Naive thymus-derived CD8-positive, alpha-beta T cell (primary cell): ENCODE measurements around the gene EPC2. TPM values are rescaled to one million over a fixed set of nuclear protein-coding genes. Genes with fewer than 3 reads are reported as not detected.
"Not testable (repeated sequence)": the region's sequence is repeated elsewhere in the genome, so short reads cannot be mapped to it uniquely, and the experiment has no call there.

ENCODE experiments used
- ATAC-seq, 2 donors: fragments of 150-1000 bp; cut with Tn5 transposase in 1 of 2; sonication (Bioruptor Pico), chemical (Tn5 transposase) in 1 of 2; 1 replicate in 1 of 2; 2 replicates in 1 of 2; pipeline ENCODE4 v1.10.0; 2021; ENCODE audit warnings: mild to moderate bottlenecking in 2 of 2, moderate library complexity in 2 of 2
- POLR2A ChIA-PET: fragments of 350-600 bp; sonication (Branson Sonifier 250); formaldehyde crosslinking; loops from one replicate; lab custom pipeline; 2021; ENCODE audit warnings: antibody characterized with exemption; lab: Charles Lee
- DNase-seq, 10 donors: peaks; one replicate each; pipeline versions ENCODE4 v3.0.0 to v3.0.0-alpha.2; 2020 to 2022
- H3K27ac Mint-ChIP-seq, 10 donors: one replicate each; pipeline ENCODE4 v1.8.0; 2020 to 2022; ENCODE audit warnings: mild to moderate bottlenecking in 10 of 10, mixed read lengths in 10 of 10, moderate library complexity in 4 of 10, inconsistent platforms in 1 of 10
- H3K27me3 Mint-ChIP-seq, 5 donors: one replicate each; pipeline ENCODE4 v1.8.0; 2021 to 2022; ENCODE audit warnings: mixed read lengths in 5 of 5
- H3K36me3 Mint-ChIP-seq, 3 donors: one replicate each; pipeline ENCODE4 v1.8.0; 2020 to 2022; ENCODE audit warnings: mixed read lengths in 3 of 3, mild to moderate bottlenecking in 2 of 3, inconsistent platforms in 1 of 3
- H3K4me1 Mint-ChIP-seq, 4 donors: one replicate each; pipeline ENCODE4 v1.8.0; 2021 to 2022; ENCODE audit warnings: mixed read lengths in 4 of 4
- H3K4me3 Mint-ChIP-seq, 10 donors: one replicate each; pipeline ENCODE4 v1.8.0; 2020 to 2022; ENCODE audit warnings: mild to moderate bottlenecking in 10 of 10, mixed read lengths in 10 of 10, moderate library complexity in 6 of 10, inconsistent platforms in 1 of 10
- H3K9me3 Mint-ChIP-seq, 9 donors: one replicate each; pipeline ENCODE4 v1.8.0; 2020 to 2022; ENCODE audit warnings: mixed read lengths in 9 of 9, mild to moderate bottlenecking in 3 of 9, inconsistent platforms in 1 of 9, moderate library complexity in 1 of 9
- polyA plus RNA-seq, 3 donors: library from polyadenylated mRNA; unstranded; fragments of 300-500 nt; fragmentation: Illumina TruSeq; gene quantifications; one replicate each; pipeline ENCODE4 v1.2.3, GENCODE V29; 2021
- total RNA-seq, 8 experiments: library from RNA in 2 of 8; stranded (reverse) in 2 of 8; gene quantifications; one replicate each; pipeline ENCODE4 v1.2.3 and lab custom pipeline; 2021 to 2026

Gene EPC2
- total and polyA plus RNA-seq, 5 experiments from 2014 or later: 2.5 to 94.7 (median 3.7) TPM

DNA sequence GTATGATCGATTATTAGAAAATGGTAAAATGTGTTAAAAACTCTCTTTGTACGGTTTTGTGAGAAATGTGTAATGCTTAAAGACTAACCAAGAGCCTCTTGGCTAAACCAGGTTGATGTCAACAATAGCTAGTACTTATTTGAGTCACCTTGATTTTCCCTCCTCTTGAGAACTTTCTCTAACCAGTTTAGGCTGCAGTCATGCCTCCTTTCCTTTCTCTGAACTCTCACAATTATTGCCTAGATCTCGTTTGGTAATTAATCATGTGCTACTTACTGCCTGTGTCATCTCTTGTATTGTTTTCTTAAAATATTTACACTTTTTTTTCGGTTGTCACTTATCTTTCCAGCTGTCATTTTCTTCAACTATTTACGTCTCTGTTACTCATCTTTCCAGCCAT lies 1.1 kb upstream of the EPC2 start:
- peak overlapping the region; percentile 88 to 99 (median 96) for H3K4me3 Mint-ChIP-seq
- DNase-seq: no peak
- H3K27me3 Mint-ChIP-seq: peaks cover 0 to 5% (median 0%) of the 10 kb centered on the region in 5 donors
- ATAC-seq: no peak
- H3K9me3 Mint-ChIP-seq: no peaks in the 10 kb centered on the region
- peak overlapping the region in 9 of 10 donors; percentile 1 to 99 (median 94) for H3K27ac Mint-ChIP-seq
- H3K4me1 Mint-ChIP-seq: peaks cover 10 to 33% (median 25%) of the 10 kb centered on the region in 4 donors
- POLR2A ChIA-PET: interaction anchor here (0.6 to 4.4 kb wide), 9 partner anchors 15 to 623 kb away, joined by 3 to 52 read pairs (median 6); partner anchors contain the start of genes MBD5 and ORC4
- H3K36me3 Mint-ChIP-seq: peaks cover 5 to 7% (median 6%) of the 10 kb centered on the region in 3 donors

DNA sequence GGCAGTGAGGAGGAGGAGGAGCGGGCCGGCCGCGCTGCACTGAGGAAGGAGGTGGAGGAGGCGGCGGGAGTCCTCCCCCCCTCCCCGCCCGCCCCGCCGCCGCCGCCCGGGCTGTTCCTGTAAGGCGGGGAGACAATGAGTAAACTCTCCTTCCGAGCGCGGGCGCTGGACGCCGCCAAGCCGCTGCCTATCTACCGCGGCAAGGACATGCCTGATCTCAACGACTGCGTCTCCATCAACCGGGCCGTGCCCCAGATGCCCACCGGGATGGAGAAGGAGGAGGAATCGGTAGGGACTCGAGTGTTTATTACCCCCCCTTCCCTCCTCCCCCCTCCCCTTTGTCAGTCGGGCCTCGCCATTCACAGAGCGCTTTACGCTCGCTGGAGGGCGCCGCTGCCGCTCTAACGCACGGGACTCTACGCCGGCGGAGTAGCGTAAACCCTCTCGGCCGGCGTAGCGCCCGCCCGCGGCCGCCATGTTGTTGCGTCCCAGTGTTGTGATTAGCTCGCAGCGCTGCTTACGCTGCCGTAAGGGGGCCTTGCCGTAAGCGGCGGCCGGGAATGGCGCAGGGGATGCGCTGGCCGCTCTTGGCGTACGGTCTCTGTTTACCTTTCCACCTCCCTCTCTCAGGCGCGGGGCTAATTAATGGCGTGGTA lies 460 bp downstream of the EPC2 start:
- peak overlapping the region; percentile 89 to 100 (median 97) for H3K27ac Mint-ChIP-seq
- H3K36me3 Mint-ChIP-seq: peaks cover 5 to 7% (median 6%) of the 10 kb centered on the region in 3 donors

DNA sequence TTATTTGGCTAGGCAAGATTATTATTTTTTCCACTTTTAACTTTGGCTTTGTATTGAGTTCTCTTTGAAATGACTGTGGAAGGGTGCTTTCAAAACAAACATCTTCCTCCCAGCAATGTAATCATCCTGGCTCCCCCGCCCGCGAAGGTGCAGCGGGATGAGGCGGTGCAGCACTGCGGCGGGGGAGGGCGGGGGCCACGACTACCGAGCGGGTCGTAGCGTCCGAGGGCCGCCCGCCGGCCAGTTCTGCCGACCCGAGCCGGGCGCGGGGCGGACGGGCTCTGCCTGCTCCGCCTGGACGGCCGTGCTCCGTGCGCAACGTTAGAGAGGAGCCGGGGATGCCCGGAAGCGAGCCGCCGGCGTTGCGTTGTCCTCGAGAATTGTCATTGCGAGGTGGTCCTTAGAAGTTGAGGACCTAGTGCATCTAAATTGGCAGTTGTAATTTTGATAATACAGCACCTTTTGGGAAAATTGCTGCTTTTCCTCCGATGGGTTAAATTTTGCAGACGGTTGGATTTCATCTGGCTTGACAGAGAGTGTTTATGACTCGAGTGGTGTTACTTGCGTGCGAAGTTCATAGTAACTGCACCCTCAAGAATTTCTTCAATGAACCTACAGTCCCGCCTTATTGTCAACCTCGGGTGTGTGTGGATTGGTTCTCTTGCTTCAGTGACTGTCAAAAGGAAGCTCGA lies 1.1 kb downstream of the EPC2 start:
- Mint-ChIP-seq H3K36me3 (peaks cover 5 to 7% (median 6%) of the 10 kb centered on the region in 3 donors), H3K4me3 (peak overlapping the region; percentile 88 to 98 (median 94)), H3K9me3 (no peaks in the 10 kb centered on the region), H3K27me3 (peaks cover 0 to 5% (median 0%) of the 10 kb centered on the region in 5 donors), H3K4me1 (peaks cover 23 to 54% (median 46%) of the 10 kb centered on the region in 4 donors), H3K27ac (peak overlapping the region; percentile 89 to 100 (median 97))
- peak; percentile 44 to 92 (median 78) for DNase-seq
- POLR2A ChIA-PET: interaction anchor here (0.6 to 4.4 kb wide), 22 partner anchors 13 to 982 kb away, joined by 3 to 52 read pairs (median 6); partner anchors contain the start of genes ACVR2A, MBD5 and ORC4
- peak; percentile 66 to 72 for ATAC-seq

More for the DNA sequence above, 460 bp downstream of the EPC2 start:
- Mint-ChIP-seq H3K4me3 (peak overlapping the region; percentile 88 to 98 (median 94)), H3K27me3 (peaks cover 0 to 5% (median 0%) of the 10 kb centered on the region in 5 donors), H3K4me1 (peaks cover 21 to 47% (median 40%) of the 10 kb centered on the region in 4 donors), H3K9me3 (no peaks in the 10 kb centered on the region)
- DNase-seq: peak; percentile 88 to 100 (median 94)
- POLR2A ChIA-PET: interaction anchor here (0.7 to 4.4 kb wide), 14 partner anchors 13 to 982 kb away, joined by 3 to 52 read pairs (median 6); partner anchors contain the start of genes MBD5 and ORC4
- ATAC-seq: peak; percentile 67 to 70

DNA sequence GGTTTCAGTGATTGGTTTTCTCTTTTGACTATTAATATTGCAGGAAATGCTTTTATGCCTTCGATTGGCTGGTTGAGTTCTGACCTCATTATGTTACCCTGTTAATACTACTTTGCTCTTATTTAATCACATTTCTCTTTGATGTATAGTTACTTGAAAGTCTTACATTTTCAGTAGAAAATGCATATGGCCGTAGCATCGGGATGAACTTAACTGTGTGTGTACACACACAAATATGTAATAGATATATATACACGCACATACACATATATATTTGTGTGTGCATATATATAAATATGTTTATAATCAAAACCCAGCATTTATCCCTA lies 1.6 kb downstream of the EPC2 start:
- POLR2A ChIA-PET: interaction anchor here (0.6 to 4.4 kb wide), 14 partner anchors 12 to 802 kb away, joined by 3 to 52 read pairs (median 6); partner anchors contain the start of genes ACVR2A, MBD5 and ORC4
- H3K4me1 Mint-ChIP-seq: peaks cover 27 to 59% (median 51%) of the 10 kb centered on the region in 4 donors
- no peaks in the 10 kb centered on the region for H3K9me3 Mint-ChIP-seq
- H3K36me3 Mint-ChIP-seq: peaks cover 5 to 7% (median 6%) of the 10 kb centered on the region in 3 donors
- H3K4me3 Mint-ChIP-seq: peak overlapping the region; percentile 88 to 98 (median 94)
- no peak for DNase-seq
- H3K27ac Mint-ChIP-seq: peak overlapping the region; percentile 89 to 99 (median 96)
- peaks cover 0 to 5% (median 0%) of the 10 kb centered on the region in 5 donors for H3K27me3 Mint-ChIP-seq
- ATAC-seq: no peak

DNA sequence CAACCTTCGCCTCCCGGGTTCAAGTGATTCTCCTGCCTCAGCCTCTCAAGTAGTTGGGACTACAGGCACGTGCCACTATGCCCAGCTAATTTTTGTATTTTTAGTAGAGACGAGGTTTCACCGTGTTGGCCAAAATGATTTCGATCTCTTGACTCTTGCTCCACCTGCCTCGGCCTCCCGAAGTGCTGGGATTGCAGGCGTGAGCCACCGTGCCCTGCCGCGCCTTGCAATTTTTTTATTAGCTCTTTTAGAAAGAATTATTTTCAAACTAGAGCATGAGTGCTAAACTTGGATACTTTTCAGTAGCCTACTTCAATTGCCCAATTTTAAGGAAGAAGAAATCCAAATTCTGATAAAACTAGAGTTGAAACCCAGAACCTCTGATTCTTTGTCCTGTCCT lies 3.2 kb downstream of the EPC2 start:
- DNase-seq, H3K9me3 Mint-ChIP-seq, H3K27me3 Mint-ChIP-seq, H3K36me3 Mint-ChIP-seq, ATAC-seq: not testable (repeated sequence)
- peaks cover 36 to 73% (median 66%) of the 10 kb centered on the region in 4 donors for H3K4me1 Mint-ChIP-seq
- H3K4me3 Mint-ChIP-seq: peak overlapping the region; percentile 12 to 62 (median 38)
- POLR2A ChIA-PET: interaction anchor here (0.6 to 1.0 kb wide), 3 partner anchors 11 to 228 kb away, joined by 3 to 5 read pairs (median 4); no protein-coding TSS in a partner anchor
- H3K27ac Mint-ChIP-seq: peak overlapping the region in 4 of 10 donors; percentile 8 to 53 (median 29)

DNA sequence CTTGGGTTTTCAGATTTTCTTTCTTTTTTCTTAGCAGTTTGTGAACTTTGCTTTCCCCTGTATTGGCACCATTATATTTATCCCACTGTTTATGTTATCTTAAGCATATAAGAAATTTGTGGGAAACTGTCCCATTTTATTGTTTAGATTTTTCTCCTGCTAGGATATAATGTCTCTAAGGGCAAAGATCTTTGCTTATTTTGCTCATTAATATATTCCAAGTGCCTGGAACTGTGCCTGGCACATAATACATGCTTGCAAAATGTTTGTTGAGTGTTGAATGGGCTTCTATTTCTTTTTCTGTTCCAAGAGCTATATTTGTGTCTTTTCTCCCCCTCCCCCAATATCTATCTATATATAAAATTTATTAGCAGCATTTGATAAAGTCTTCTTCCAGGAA lies 5.4 kb downstream of the EPC2 start:
- POLR2A ChIA-PET: no interaction called here
- Mint-ChIP-seq H3K9me3 (no peaks in the 10 kb centered on the region), H3K36me3 (peaks cover 5 to 7% (median 6%) of the 10 kb centered on the region in 3 donors), H3K27ac (peak overlapping the region in 1 of 10 donors; percentile 30), H3K4me1 (peaks cover 45 to 83% (median 75%) of the 10 kb centered on the region in 4 donors), H3K27me3 (no peaks in the 10 kb centered on the region), H3K4me3 (peak overlapping the region in 5 of 10 donors; percentile 34 to 73 (median 51))
- DNase-seq (no peak), ATAC-seq (no peak)

DNA sequence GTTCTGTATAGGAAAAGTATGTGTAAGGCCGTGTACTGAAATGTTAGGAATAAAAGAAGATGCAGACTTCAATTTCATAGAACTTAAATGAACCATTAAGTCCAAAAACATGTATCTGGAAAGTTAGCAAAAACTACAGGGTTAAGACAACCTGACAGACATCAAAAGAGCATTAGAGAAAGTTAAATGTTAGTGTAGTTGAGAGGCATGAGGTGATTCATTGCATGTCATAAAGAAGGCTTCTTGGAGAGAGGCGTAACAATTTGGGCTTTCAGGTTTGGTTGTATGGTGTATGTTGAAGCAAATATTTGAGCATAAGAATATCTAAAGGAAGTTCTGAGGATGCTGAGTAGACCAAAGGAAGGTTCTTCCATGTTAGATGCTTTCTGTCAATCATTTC lies 6.3 kb downstream of the EPC2 start:
- H3K4me3 Mint-ChIP-seq: peak overlapping the region in 9 of 10 donors; percentile 16 to 74 (median 64)

DNA sequence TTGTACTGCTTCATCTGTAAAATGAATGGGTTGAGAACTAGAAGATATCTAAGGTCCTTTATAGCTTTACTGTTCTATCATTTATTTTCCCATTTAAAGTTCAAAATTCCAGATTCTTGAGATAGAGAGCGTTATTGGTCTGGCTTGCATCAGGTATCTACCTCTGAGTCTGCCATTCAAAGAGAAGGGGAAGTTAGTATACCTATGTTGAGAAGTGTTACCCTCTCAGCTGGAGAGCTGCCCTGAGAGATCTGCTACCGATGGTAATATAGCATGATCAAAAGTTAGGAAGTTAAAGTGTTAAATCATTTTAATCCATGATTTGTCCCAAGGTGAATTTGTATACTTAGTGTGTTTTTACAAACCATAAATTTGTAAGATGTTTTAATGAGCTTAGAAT lies 7.4 kb downstream of the EPC2 start:
- no peaks in the 10 kb centered on the region for H3K27me3 Mint-ChIP-seq
- ATAC-seq (peak; percentile 35 to 37), DNase-seq (no peak)
- peaks cover 0 to 7% (median 2%) of the 10 kb centered on the region in 3 donors for H3K36me3 Mint-ChIP-seq
- peak overlapping the region in 4 of 10 donors; percentile 4 to 54 (median 19) for H3K27ac Mint-ChIP-seq
- POLR2A ChIA-PET: no interaction called here
- peaks cover 49 to 93% (median 87%) of the 10 kb centered on the region in 4 donors for H3K4me1 Mint-ChIP-seq
- no peaks in the 10 kb centered on the region for H3K9me3 Mint-ChIP-seq
- H3K4me3 Mint-ChIP-seq: peak overlapping the region in 9 of 10 donors; percentile 20 to 74 (median 65)

More for the DNA sequence above, 6.3 kb downstream of the EPC2 start:
- H3K27me3 Mint-ChIP-seq: no peaks in the 10 kb centered on the region
- H3K4me1 Mint-ChIP-seq: peaks cover 45 to 91% (median 82%) of the 10 kb centered on the region in 4 donors
- no peaks in the 10 kb centered on the region for H3K9me3 Mint-ChIP-seq
- peaks cover 4 to 7% (median 5%) of the 10 kb centered on the region in 3 donors for H3K36me3 Mint-ChIP-seq
- DNase-seq (no peak), ATAC-seq (no peak)
- POLR2A ChIA-PET: no interaction called here
- peak overlapping the region in 3 of 10 donors; percentile 4 to 24 (median 9) for H3K27ac Mint-ChIP-seq

DNA sequence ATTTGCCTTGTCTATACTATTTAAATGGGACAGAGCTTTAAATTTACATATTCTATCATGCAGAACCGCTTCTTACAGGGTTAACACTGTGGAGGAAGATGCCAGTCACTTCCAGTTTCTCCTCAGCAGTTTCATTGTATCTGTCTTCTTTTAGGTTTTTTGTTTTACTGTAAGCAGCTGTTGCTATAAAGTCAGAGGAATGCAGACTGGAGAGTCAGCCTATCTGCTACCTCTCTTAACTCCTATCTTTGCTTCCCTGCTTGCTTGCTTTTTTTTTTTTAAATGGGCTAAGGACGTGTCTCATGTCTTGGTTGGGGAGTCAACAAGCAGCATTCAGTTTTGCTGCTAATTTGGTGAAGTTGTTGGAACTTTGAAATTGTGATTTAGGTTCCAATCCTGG lies 8.9 kb downstream of the EPC2 start:
- no peak for ATAC-seq
- no peaks in the 10 kb centered on the region for H3K27me3 Mint-ChIP-seq
- peak overlapping the region in 9 of 10 donors; percentile 43 to 74 (median 65) for H3K4me3 Mint-ChIP-seq
- H3K36me3 Mint-ChIP-seq: no peaks in the 10 kb centered on the region
- peaks cover 53 to 99% (median 94%) of the 10 kb centered on the region in 4 donors for H3K4me1 Mint-ChIP-seq
- H3K27ac Mint-ChIP-seq: peak overlapping the region in 4 of 10 donors; percentile 4 to 55 (median 35)
- no peak for DNase-seq
- no peaks in the 10 kb centered on the region for H3K9me3 Mint-ChIP-seq
- POLR2A ChIA-PET: no interaction called here

DNA sequence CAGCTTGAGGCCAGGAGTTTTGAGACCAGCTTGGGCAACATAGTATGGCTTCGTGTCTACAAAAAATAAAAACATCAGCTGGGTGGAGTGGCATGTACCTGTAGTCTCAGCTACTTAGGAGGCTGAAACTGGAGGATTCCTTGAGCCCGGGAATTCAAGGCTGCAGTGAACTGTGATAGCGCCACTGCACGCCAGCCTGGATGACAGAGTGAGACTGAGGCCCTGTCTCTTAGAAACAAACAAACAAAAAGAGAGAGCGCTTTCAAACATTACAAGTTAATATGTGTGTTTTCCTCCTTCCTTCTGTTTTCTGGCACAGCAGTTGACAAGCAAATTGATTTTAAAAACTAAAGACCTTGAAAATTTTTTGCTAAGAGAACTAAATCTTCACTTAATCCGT lies 9.9 kb downstream of the EPC2 start:
- Mint-ChIP-seq H3K36me3 (no peaks in the 10 kb centered on the region), H3K4me1 (peaks cover 51 to 99% (median 91%) of the 10 kb centered on the region in 4 donors), H3K9me3 (no peaks in the 10 kb centered on the region), H3K27ac (peak overlapping the region in 8 of 10 donors; percentile 2 to 81 (median 48)), H3K4me3 (peak overlapping the region in 6 of 10 donors; percentile 30 to 73 (median 54)), H3K27me3 (no peaks in the 10 kb centered on the region)
- POLR2A ChIA-PET: no interaction called here
- DNase-seq (no peak), ATAC-seq (no peak)

DNA sequence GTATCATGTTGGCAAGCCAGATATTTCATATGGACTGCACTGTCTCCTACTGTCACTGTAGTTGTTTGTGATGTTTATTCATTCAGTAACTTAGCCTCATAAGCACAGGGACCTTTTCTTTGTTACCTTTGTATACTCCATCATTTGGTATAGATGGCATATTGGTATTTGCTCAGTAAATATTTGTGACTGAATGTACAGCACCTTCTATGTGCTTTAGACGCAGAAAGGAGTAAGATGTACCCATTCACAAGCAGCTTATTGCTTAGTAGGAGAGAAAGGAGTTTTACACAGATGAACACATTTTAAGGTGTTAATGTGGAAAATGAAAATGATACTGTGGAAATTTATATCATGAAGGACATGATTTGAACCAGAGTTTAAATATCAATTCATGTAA lies 12.0 kb downstream of the EPC2 start:
- DNase-seq: no peak
- no peak for ATAC-seq
- peak overlapping the region in 5 of 10 donors; percentile 24 to 65 (median 47) for H3K4me3 Mint-ChIP-seq
- no peaks in the 10 kb centered on the region for H3K36me3 Mint-ChIP-seq
- no peaks in the 10 kb centered on the region for H3K27me3 Mint-ChIP-seq
- POLR2A ChIA-PET: no interaction called here
- H3K9me3 Mint-ChIP-seq: no peaks in the 10 kb centered on the region
- peak overlapping the region in 7 of 10 donors; percentile 17 to 93 (median 71) for H3K27ac Mint-ChIP-seq
- H3K4me1 Mint-ChIP-seq: peaks cover 49 to 97% (median 91%) of the 10 kb centered on the region in 4 donors
